ENCODE data around the gene RETREG3. TPM values are rescaled to one million over a fixed set of nuclear protein-coding genes. Genes with fewer than 3 reads are reported as not detected.
"Not testable (repeated sequence)": the region's sequence is repeated elsewhere in the genome, so short reads cannot be mapped to it uniquely, and the experiment has no call there.

Gene RETREG3
- total and polyA plus RNA-seq, 2 donors (not counting 1 experiment from before 2014, with no cell fraction given): 37.5 to 67.0 TPM

DNA sequence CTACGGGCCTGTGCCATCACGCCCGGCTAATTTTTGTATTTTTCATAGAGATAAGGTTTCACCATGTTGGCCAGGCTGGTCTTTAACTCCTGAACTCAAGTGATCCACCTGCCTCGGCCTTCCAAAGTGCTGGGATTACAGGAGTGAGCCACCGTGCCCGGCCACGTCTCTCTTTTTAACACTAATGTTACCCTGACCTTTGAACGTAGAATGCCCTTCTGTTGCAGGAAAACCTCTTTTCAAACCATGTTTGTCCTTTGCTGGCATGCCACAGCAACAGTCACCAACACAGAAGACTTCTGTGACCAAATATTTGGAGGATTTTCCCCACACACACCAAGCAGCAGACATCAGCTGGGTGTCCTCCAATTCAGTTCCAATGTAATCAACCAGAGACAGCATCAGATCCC, 64.3 kb downstream of the RETREG3 start:
- no peak overlapping the region for H3K27ac ChIP-seq (ENCODE audit: insufficient read depth, low read length)
- DNase-seq (ENCODE audit: low read depth in 2 of 2): no peak
- TF ChIP-seq CTCF (conservative IDR thresholded peaks at IDR 0.05 in 1 of 2, IDR thresholded peaks at IDR 0.05 in 1 of 2; ENCODE audit: low read depth in 1 of 2, low read length in 2 of 2): no peak
- TF ChIP-seq EZH2 (IDR thresholded peaks at IDR 0.05; ENCODE audit: low read length, missing control alignments): no peak
- H3K79me2 ChIP-seq (ENCODE audit: control insufficient read depth, insufficient read depth, low read length): no peaks in the 10 kb centered on the region
- H3K36me3 ChIP-seq (ENCODE audit: control insufficient read depth, insufficient read depth, low read length): peaks cover 13% of the 10 kb centered on the region
- H4K20me1 ChIP-seq (ENCODE audit: control insufficient read depth, extremely low read depth, insufficient read depth, low read length): no peaks in the 10 kb centered on the region
- H3K4me2 ChIP-seq (ENCODE audit: extremely low read depth, insufficient read depth, low read length): no peak overlapping the region
- H3K9ac ChIP-seq (ENCODE audit: insufficient read depth, low read length): no peak overlapping the region
- no peaks in the 10 kb centered on the region for H3K27me3 ChIP-seq (ENCODE audit: control insufficient read depth, insufficient read depth, low read length)
- H3K4me3 ChIP-seq (replicated peaks in 1 of 4; ENCODE audit: control extremely low read depth in 1 of 4, insufficient read depth in 1 of 4, low read depth in 3 of 4, low read length in 4 of 4): no peak overlapping the region
- no peak overlapping the region for H2AFZ ChIP-seq (ENCODE audit: low read length)
- H3K9me3 ChIP-seq (ENCODE audit: control insufficient read depth, insufficient read depth, low read depth, low read length): no peaks in the 10 kb centered on the region
- H3K4me1 ChIP-seq (ENCODE audit: control insufficient read depth, extremely low read depth, insufficient read depth, low read length): no peaks in the 10 kb centered on the region

GRCh38 chr17:42543190-42544079, 65.7 kb downstream of the RETREG3 start:
- no peaks in the 10 kb centered on the region for H3K4me1 ChIP-seq (ENCODE audit: control insufficient read depth, extremely low read depth, insufficient read depth, low read length)
- no peaks in the 10 kb centered on the region for H3K9me3 ChIP-seq (ENCODE audit: control insufficient read depth, insufficient read depth, low read depth, low read length)
- H3K36me3 ChIP-seq (ENCODE audit: control insufficient read depth, insufficient read depth, low read length): peaks cover 20% of the 10 kb centered on the region
- no peak overlapping the region for H3K9ac ChIP-seq (ENCODE audit: insufficient read depth, low read length)
- H3K4me3 ChIP-seq (replicated peaks in 1 of 4; ENCODE audit: control extremely low read depth in 1 of 4, insufficient read depth in 1 of 4, low read depth in 3 of 4, low read length in 4 of 4): no peak overlapping the region
- no peaks in the 10 kb centered on the region for H3K79me2 ChIP-seq (ENCODE audit: control insufficient read depth, insufficient read depth, low read length)
- no peak for DNase-seq (ENCODE audit: low read depth in 2 of 2)
- no peak overlapping the region for H3K4me2 ChIP-seq (ENCODE audit: extremely low read depth, insufficient read depth, low read length)
- TF ChIP-seq CTCF (conservative IDR thresholded peaks at IDR 0.05 in 1 of 2, IDR thresholded peaks at IDR 0.05 in 1 of 2; ENCODE audit: low read depth in 1 of 2, low read length in 2 of 2) (no peak), EZH2 (IDR thresholded peaks at IDR 0.05; ENCODE audit: low read length, missing control alignments) (no peak)
- no peaks in the 10 kb centered on the region for H3K27me3 ChIP-seq (ENCODE audit: control insufficient read depth, insufficient read depth, low read length)
- H3K27ac ChIP-seq (ENCODE audit: insufficient read depth, low read length): no peak overlapping the region
- H2AFZ ChIP-seq (ENCODE audit: low read length): no peak overlapping the region
- H4K20me1 ChIP-seq (ENCODE audit: control insufficient read depth, extremely low read depth, insufficient read depth, low read length): no peaks in the 10 kb centered on the region

- H3K4me3 ChIP-seq (replicated peaks in 1 of 4; ENCODE audit: control extremely low read depth in 1 of 4, insufficient read depth in 1 of 4, low read depth in 3 of 4, low read length in 4 of 4): no peak overlapping the region
- peaks cover 9% of the 10 kb centered on the region for H3K79me2 ChIP-seq (ENCODE audit: control insufficient read depth, insufficient read depth, low read length)
- no peak overlapping the region for H3K27ac ChIP-seq (ENCODE audit: insufficient read depth, low read length)
- TF ChIP-seq CTCF (conservative IDR thresholded peaks at IDR 0.05 in 1 of 2, IDR thresholded peaks at IDR 0.05 in 1 of 2; ENCODE audit: low read depth in 1 of 2, low read length in 2 of 2): no peak
- no peak for TF ChIP-seq EZH2 (IDR thresholded peaks at IDR 0.05; ENCODE audit: low read length, missing control alignments)
- H4K20me1 ChIP-seq (ENCODE audit: control insufficient read depth, extremely low read depth, insufficient read depth, low read length): no peaks in the 10 kb centered on the region
- H3K36me3 ChIP-seq (ENCODE audit: control insufficient read depth, insufficient read depth, low read length): peaks cover 24% of the 10 kb centered on the region
- H3K27me3 ChIP-seq (ENCODE audit: control insufficient read depth, insufficient read depth, low read length): no peaks in the 10 kb centered on the region
- DNase-seq (ENCODE audit: low read depth in 2 of 2): no peak
- no peak overlapping the region for H2AFZ ChIP-seq (ENCODE audit: low read length)
- H3K4me2 ChIP-seq (ENCODE audit: extremely low read depth, insufficient read depth, low read length): no peak overlapping the region
- H3K9me3 ChIP-seq (ENCODE audit: control insufficient read depth, insufficient read depth, low read depth, low read length): no peaks in the 10 kb centered on the region
- H3K9ac ChIP-seq (ENCODE audit: insufficient read depth, low read length): no peak overlapping the region
- peaks cover 9% of the 10 kb centered on the region for H3K4me1 ChIP-seq (ENCODE audit: control insufficient read depth, extremely low read depth, insufficient read depth, low read length)
These were observed 67.9 kb downstream of the RETREG3 start for GRCh38 chr17:42541041-42541833.

GRCh38 chr17:42540558-42540957, 68.6 kb downstream of the RETREG3 start:
- H3K4me3 ChIP-seq (replicated peaks in 1 of 4; ENCODE audit: control extremely low read depth in 1 of 4, insufficient read depth in 1 of 4, low read depth in 3 of 4, low read length in 4 of 4); H3K27me3 ChIP-seq (ENCODE audit: control insufficient read depth, insufficient read depth, low read length); H3K27ac ChIP-seq (ENCODE audit: insufficient read depth, low read length); H3K4me2 ChIP-seq (ENCODE audit: extremely low read depth, insufficient read depth, low read length); H3K9me3 ChIP-seq (ENCODE audit: control insufficient read depth, insufficient read depth, low read depth, low read length); H4K20me1 ChIP-seq (ENCODE audit: control insufficient read depth, extremely low read depth, insufficient read depth, low read length); DNase-seq (ENCODE audit: low read depth in 2 of 2); H2AFZ ChIP-seq (ENCODE audit: low read length); H3K79me2 ChIP-seq (ENCODE audit: control insufficient read depth, insufficient read depth, low read length); H3K9ac ChIP-seq (ENCODE audit: insufficient read depth, low read length): not testable (repeated sequence)
- H3K36me3 ChIP-seq (ENCODE audit: control insufficient read depth, insufficient read depth, low read length): peaks cover 24% of the 10 kb centered on the region
- H3K4me1 ChIP-seq (ENCODE audit: control insufficient read depth, extremely low read depth, insufficient read depth, low read length): peaks cover 11% of the 10 kb centered on the region

All from fibroblast of lung (primary cell).